Measurements from ENCODE around the gene PHKB. TPM values are rescaled to one million over a fixed set of nuclear protein-coding genes. Genes with fewer than 3 reads are reported as not detected.
"Not testable (repeated sequence)": the region's sequence is repeated elsewhere in the genome, so short reads cannot be mapped to it uniquely, and the experiment has no call there.

PHKB gene
- total RNA-seq, 1 experiment from 2014 or later: 81.3 TPM

GRCh38 chr16:47467501-47467900, 6.4 kb downstream of the PHKB start:
- TF ChIP-seq CTCF (conservative IDR thresholded peaks at IDR 0.05): no peak
- TF ChIP-seq EZH2 (IDR thresholded peaks at IDR 0.05; ENCODE audit: low read depth): no peak
- Histone ChIP-seq H3K27ac (no peak overlapping the region), H3K79me2 (ENCODE audit: low read depth) (peaks cover 63% of the 10 kb centered on the region), H3F3A (ENCODE audit: insufficient read depth, low read depth) (peaks cover 4% of the 10 kb centered on the region), H2AFZ (no peak overlapping the region), H3K36me3 (ENCODE audit: low read depth) (peaks cover 19% of the 10 kb centered on the region; the same call in 1 of the 2 replicates), H3K9me2 (ENCODE audit: insufficient read depth) (no peaks in the 10 kb centered on the region), H3K4me2 (no peak overlapping the region), H3K9me3 (ENCODE audit: insufficient read depth, low read depth) (no peaks in the 10 kb centered on the region), H3K4me3 (no peak overlapping the region), H3K4me1 (replicated peaks; ENCODE audit: insufficient read depth) (peaks cover 15% of the 10 kb centered on the region), H3K27me3 (ENCODE audit: insufficient read depth, low read depth) (no peaks in the 10 kb centered on the region), H4K20me1 (ENCODE audit: insufficient read depth) (no peaks in the 10 kb centered on the region)
- no peak for DNase-seq
- POLR2A ChIA-PET (ENCODE audit: unreplicated experiment): no interaction called here
- intact Hi-C loops (cut with micrococcal nuclease; ENCODE audit: unreplicated experiment): loop anchor here (10.0 kb wide), 1 partner anchor 587 kb away; no protein-coding TSS in a partner anchor
- CTCF ChIA-PET: no interaction called here
- no TSS peak for BruUV-seq (replicated peaks)

- intact Hi-C loops (cut with micrococcal nuclease; ENCODE audit: unreplicated experiment): loop anchor here (10.0 kb wide), 1 partner anchor 587 kb away; no protein-coding TSS in a partner anchor
- H3K4me3 ChIP-seq; H3K9me3 ChIP-seq (ENCODE audit: insufficient read depth, low read depth); H3K4me2 ChIP-seq; H3F3A ChIP-seq (ENCODE audit: insufficient read depth, low read depth); BruUV-seq (replicated peaks); H3K4me1 ChIP-seq (replicated peaks; ENCODE audit: insufficient read depth); CTCF ChIA-PET; H3K9me2 ChIP-seq (ENCODE audit: insufficient read depth); POLR2A ChIA-PET (ENCODE audit: unreplicated experiment); H4K20me1 ChIP-seq (ENCODE audit: insufficient read depth); H3K27ac ChIP-seq; H3K27me3 ChIP-seq (ENCODE audit: insufficient read depth, low read depth); DNase-seq; H2AFZ ChIP-seq: not testable (repeated sequence)
- Histone ChIP-seq H3K36me3 (ENCODE audit: low read depth) (peaks cover 19% of the 10 kb centered on the region; the same call in 1 of the 2 replicates), H3K79me2 (ENCODE audit: low read depth) (peaks cover 56% of the 10 kb centered on the region)
These were observed 7.0 kb downstream of the PHKB start for GRCh38 chr16:47468070-47468689.

GRCh38 chr16:47469227-47469626, 8.1 kb downstream of the PHKB start:
- Histone ChIP-seq H3K27ac (no peak overlapping the region), H3K4me3 (no peak overlapping the region), H3K9me2 (ENCODE audit: insufficient read depth) (no peaks in the 10 kb centered on the region), H4K20me1 (ENCODE audit: insufficient read depth) (no peaks in the 10 kb centered on the region), H3K4me2 (no peak overlapping the region), H3K4me1 (replicated peaks; ENCODE audit: insufficient read depth) (no peaks in the 10 kb centered on the region), H3K9me3 (ENCODE audit: insufficient read depth, low read depth) (no peaks in the 10 kb centered on the region), H3K27me3 (ENCODE audit: insufficient read depth, low read depth) (no peaks in the 10 kb centered on the region), H2AFZ (no peak overlapping the region), H3K36me3 (ENCODE audit: low read depth) (peaks cover 18% of the 10 kb centered on the region; the same call in 1 of the 2 replicates), H3K79me2 (ENCODE audit: low read depth) (peaks cover 52% of the 10 kb centered on the region), H3F3A (ENCODE audit: insufficient read depth, low read depth) (no peaks in the 10 kb centered on the region)
- TF ChIP-seq CTCF (conservative IDR thresholded peaks at IDR 0.05): no peak
- TF ChIP-seq EZH2 (IDR thresholded peaks at IDR 0.05; ENCODE audit: low read depth): no peak
- DNase-seq: no peak
- no TSS peak for BruUV-seq (replicated peaks)
- ChIA-PET POLR2A (ENCODE audit: unreplicated experiment) (interaction anchor here (0.7 kb wide), 1 partner anchor 154 kb away, joined by 27 read pairs; no protein-coding TSS in a partner anchor), CTCF (interaction anchor here (0.7 kb wide), 1 partner anchor 644 kb away, joined by 3 read pairs; no protein-coding TSS in a partner anchor)
- intact Hi-C loops (cut with micrococcal nuclease; ENCODE audit: unreplicated experiment): loop anchor here (10.0 kb wide), 1 partner anchor 586 kb away; no protein-coding TSS in a partner anchor

Data from PC-9 (cell line).